ENCODE measurements around the gene DEPDC7. TPM values are rescaled to one million over a fixed set of nuclear protein-coding genes. Genes with fewer than 3 reads are reported as not detected.

The DEPDC7 gene
- total and polyA plus RNA-seq, 2 of the 4 experiments (the other 2 are of a cell fraction): 7.4 to 9.7 TPM

DNA sequence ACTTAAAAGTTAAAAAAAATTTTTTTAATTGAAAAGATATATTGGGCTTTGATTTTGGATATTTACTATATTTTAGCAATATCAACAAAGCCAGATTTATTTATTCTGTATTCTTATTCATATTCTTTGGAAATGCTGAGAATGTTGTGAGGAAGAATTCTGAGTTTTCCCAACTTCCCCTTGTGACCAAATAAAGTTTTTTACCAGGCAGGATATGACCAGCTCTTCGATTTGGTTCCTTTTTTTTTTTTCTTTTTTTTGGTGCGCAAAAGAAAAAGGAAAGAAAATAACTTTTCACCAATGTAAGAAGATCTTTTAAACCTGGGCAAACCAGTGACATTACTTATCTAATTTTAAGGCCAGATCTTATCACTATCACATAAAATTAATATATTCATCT is 36.6 kb downstream of the DEPDC7 start:
- TF ChIP-seq CEBPB (IDR thresholded peaks at IDR 0.05; ENCODE audit: low read depth, low read length): no peak
- TF ChIP-seq MAFK (IDR thresholded peaks at IDR 0.05; ENCODE audit: low read depth, low read length): no peak
- TF ChIP-seq, protein P1, sequence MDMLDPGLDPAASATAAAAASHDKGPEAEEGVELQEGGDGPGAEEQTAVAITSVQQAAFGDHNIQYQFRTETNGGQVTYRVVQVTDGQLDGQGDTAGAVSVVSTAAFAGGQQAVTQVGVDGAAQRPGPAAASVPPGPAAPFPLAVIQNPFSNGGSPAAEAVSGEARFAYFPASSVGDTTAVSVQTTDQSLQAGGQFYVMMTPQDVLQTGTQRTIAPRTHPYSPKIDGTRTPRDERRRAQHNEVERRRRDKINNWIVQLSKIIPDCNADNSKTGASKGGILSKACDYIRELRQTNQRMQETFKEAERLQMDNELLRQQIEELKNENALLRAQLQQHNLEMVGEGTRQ (IDR thresholded peaks at IDR 0.05; ENCODE audit: low read depth, low read length): no peak
- no CpG with 5 or more reads among the region's 2 CpGs for WGBS, 2 experiments (ENCODE audit: extremely low coverage in 2 of 2, insufficient read length in 1 of 2)

More for the DNA sequence above, 36.6 kb downstream of the DEPDC7 start:
- no peak overlapping the region for H2BK120ac ChIP-seq (ENCODE audit: low read depth, low read length)
- H2BK20ac ChIP-seq (ENCODE audit: low read depth, low read length): no peak overlapping the region
- POLR2A ChIA-PET (ENCODE audit: unreplicated experiment): no interaction called here
- H3K18ac ChIP-seq (ENCODE audit: low read depth, low read length): no peak overlapping the region
- no peak overlapping the region for H3K4me3 ChIP-seq (ENCODE audit: insufficient read depth, low read depth, low read length)
- CTCF ChIA-PET: interaction anchor here (0.6 kb wide), 1 partner anchor 106 kb away, joined by 3 read pairs; no protein-coding TSS in a partner anchor
- H2AK9ac ChIP-seq (replicated peaks; ENCODE audit: low read depth, low read length, poor library complexity): no peak overlapping the region
- H2BK15ac ChIP-seq (ENCODE audit: low read depth, low read length): no peak overlapping the region
- no peak overlapping the region for H4K91ac ChIP-seq (ENCODE audit: insufficient read depth, low read depth, low read length)
- no peak overlapping the region for H3K56ac ChIP-seq (ENCODE audit: extremely low read depth, insufficient read depth, low read length)
- H4K8ac ChIP-seq (ENCODE audit: low read depth in 2 of 2, low read length in 2 of 2): no peak overlapping the region
- no peak overlapping the region for H2AFZ ChIP-seq (replicated peaks; ENCODE audit: low read length, poor library complexity)
- no peak overlapping the region for H3K4me2 ChIP-seq (ENCODE audit: low read depth, low read length)
- peaks cover 6% of the 10 kb centered on the region; the same call in 1 of the 2 replicates for H3K9me1 ChIP-seq (ENCODE audit: insufficient read depth, low read length)
- H3K79me1 ChIP-seq (ENCODE audit: low read depth in 1 of 2, low read length in 2 of 2): peaks cover 0 to 15% of the 10 kb centered on the region in 2 experiments; a peak in 2 of 4 replicates
- ATAC-seq (ENCODE audit: low read depth): no peak
- H3K4me1 ChIP-seq (ENCODE audit: control insufficient read depth, insufficient read depth, low read length): no peaks in the 10 kb centered on the region
- H4K5ac ChIP-seq (ENCODE audit: low read depth, low read length): no peak overlapping the region
- in situ Hi-C loops (cut with MboI; ENCODE audit: low sequenced_read_pairs): loop anchor here (25.0 kb wide), 2 partner anchors 215 to 465 kb away; partner anchors contain the start of genes EIF3M and PRRG4
- H2AK5ac ChIP-seq (ENCODE audit: low read depth, low read length): no peak overlapping the region
- no peak overlapping the region for H3K9ac ChIP-seq (ENCODE audit: low read depth, low read length)
- intact Hi-C loops (cut with micrococcal nuclease): loop anchor here (5.0 kb wide), 1 partner anchor 155 kb away; no protein-coding TSS in a partner anchor
- no peak overlapping the region for H3K4ac ChIP-seq (ENCODE audit: low read depth, low read length)
- no peaks in the 10 kb centered on the region for H3K27me3 ChIP-seq (ENCODE audit: control insufficient read depth, insufficient read depth, low read length)
- no TSS peak for BruUV-seq (replicated peaks)
- no peak overlapping the region for H3K27ac ChIP-seq (ENCODE audit: insufficient read depth, low read length)
- H4K20me1 ChIP-seq (ENCODE audit: insufficient read depth, low read length): no peaks in the 10 kb centered on the region
- DNase-seq: no peak
- dilution Hi-C loops (cut with HindIII; ENCODE audit: low sequenced_read_pairs, unreplicated experiment): no loop called here
- H3K23ac ChIP-seq (ENCODE audit: low read depth, low read length): no peak overlapping the region
- no peak overlapping the region for H2BK5ac ChIP-seq (ENCODE audit: low read depth, low read length, poor library complexity, severe bottlenecking)
- no peaks in the 10 kb centered on the region for H3K9me3 ChIP-seq (ENCODE audit: control insufficient read depth, insufficient read depth, low read length)
- peaks cover 5% of the 10 kb centered on the region for H3K36me3 ChIP-seq (ENCODE audit: control insufficient read depth, insufficient read depth, low read length)
- no peak overlapping the region for H3K14ac ChIP-seq (replicated peaks; ENCODE audit: low read depth, low read length)

All from IMR-90 (cell line).